K562 (cell line): ENCODE data around the gene TOR1AIP2. TPM values are rescaled to one million over a fixed set of nuclear protein-coding genes. Genes with fewer than 3 reads are reported as not detected.

Experiments
- ATAC-seq: fragments of 200-7000 bp; cut with Tn5 transposase; 3 replicates; pipeline ENCODE4 v1.9.1; 2020; ENCODE audit warnings: moderate library complexity
- BruUV-seq: library from RNA; stranded (reverse); fragments of 400-500 nt; replicated peaks from 2 replicates; lab custom pipeline; 2021; lab: Mats Ljungman, UMichigan
- CTCF ChIA-PET: fragments of 300-600 bp; formaldehyde crosslinking; extraction: SDS; loops from one replicate; lab custom pipeline; 2021; ENCODE audit warnings: low intra/inter-chr PET ratio; lab: Yijun Ruan, JAX
- POLR2A ChIA-PET: fragments of 300-600, 350-650 bp; sonication (Branson Sonifier 250); formaldehyde crosslinking; extraction: SDS; loops from one replicate; lab custom pipeline; 2021; ENCODE audit warnings: antibody characterized with exemption, inconsistent platforms; lab: Yijun Ruan, JAX
- DNase-seq, 4 experiments: peaks; one replicate each; pipeline versions ENCODE4 v3.0.0 to v3.0.0-alpha.2; 2011 to 2018; ENCODE audit warnings: low spot score in 3 of 4, mixed read lengths in 3 of 4; ENCODE audit errors: extremely low read depth in 1 of 4
- FAIRE-seq: peaks from 2 replicates; lab custom pipeline; 2011; peaks lifted over from hg19 to GRCh38; lab: Jason Lieb, UNC
- H2AFZ ChIP-seq: 2 replicates; pipeline ENCODE4 v1.6.0; 2011; ENCODE audit warnings: low read depth, low read length, control low read depth, inconsistent platforms
- H3K27ac ChIP-seq: fragments of 200-600 bp; 3 replicates; pipeline ENCODE4 v1.8.0; 2011; ENCODE audit warnings: low read depth, mild to moderate bottlenecking, control low read depth, inconsistent platforms, low read length, moderate library complexity, mixed read lengths; ENCODE audit errors: extremely low read depth
- H3K27me3 ChIP-seq, 2 experiments: fragments of 300-600 bp in 1 of 2; 2 replicates in 1 of 2; 3 replicates in 1 of 2; pipeline versions ENCODE4 v1.6.0 to v1.8.0; 2011; ENCODE audit warnings: inconsistent platforms in 2 of 2, low read length in 2 of 2, mild to moderate bottlenecking in 1 of 2, mixed read lengths in 1 of 2, moderate library complexity in 1 of 2; ENCODE audit not compliant: control insufficient read depth in 2 of 2, insufficient read depth in 2 of 2
- H3K36me3 ChIP-seq: fragments of 300-600 bp; 3 replicates; pipeline ENCODE4 v1.8.0; 2011; ENCODE audit warnings: mild to moderate bottlenecking, low read length, inconsistent platforms; ENCODE audit not compliant: control insufficient read depth, insufficient read depth
- H3K4me1 ChIP-seq, 2 experiments: fragments of 200-600 bp in 1 of 2; replicated peaks in 1 of 2; 2 replicates in 1 of 2; 3 replicates in 1 of 2; pipeline versions ENCODE4 v1.5.1 to v1.8.0; 2011; ENCODE audit warnings: inconsistent platforms in 2 of 2, low read length in 2 of 2, mild to moderate bottlenecking in 1 of 2, mixed read lengths in 1 of 2, moderate library complexity in 1 of 2; ENCODE audit not compliant: control insufficient read depth in 2 of 2, insufficient read depth in 2 of 2
- H3K4me2 ChIP-seq: 2 replicates; pipeline ENCODE4 v1.6.1; 2011; ENCODE audit warnings: low read length, control low read depth, inconsistent platforms, mixed read lengths; ENCODE audit not compliant: insufficient read depth
- H3K4me3 ChIP-seq: fragments of 200-600 bp; sonication (generic), shearing (Covaris generic); 2 replicates; pipeline ENCODE4 v1.5.1; 2016; ENCODE audit warnings: control low read depth, inconsistent platforms
- H3K79me2 ChIP-seq: fragments of 200-600 bp; 3 replicates; pipeline ENCODE4 v1.8.0; 2011; ENCODE audit warnings: low read length, inconsistent platforms; ENCODE audit not compliant: control insufficient read depth, insufficient read depth
- H3K9ac ChIP-seq, 2 experiments: 2 replicates each; pipeline versions ENCODE4 v1.6.0 to v1.6.1; 2011; ENCODE audit warnings: low read depth in 2 of 2, low read length in 2 of 2, control low read depth in 1 of 2, inconsistent platforms in 1 of 2, mild to moderate bottlenecking in 1 of 2, mixed read lengths in 1 of 2; ENCODE audit not compliant: insufficient read depth in 1 of 2
- H3K9me1 ChIP-seq: one replicate; pipeline ENCODE4 v1.6.0; 2011; ENCODE audit warnings: inconsistent platforms, mild to moderate bottlenecking, low read length, moderate library complexity; ENCODE audit not compliant: control insufficient read depth, insufficient read depth
- H3K9me3 ChIP-seq: replicated peaks from 2 replicates; pipeline ENCODE4 v1.5.1; 2011; ENCODE audit warnings: low read depth, low read length, inconsistent platforms; ENCODE audit not compliant: control insufficient read depth, insufficient read depth
- H4K20me1 ChIP-seq: replicated peaks from 2 replicates; pipeline ENCODE4 v1.6.1; 2011; ENCODE audit warnings: low read length, inconsistent platforms, mixed read lengths; ENCODE audit not compliant: control insufficient read depth, insufficient read depth
- EHMT2 ChIP-seq: fragments of 450-650 bp; IDR thresholded peaks from 2 replicates; pipeline ENCODE4 v1.6.1; 2018; ENCODE audit warnings: antibody characterized with exemption
- GABPA ChIP-seq: fragments of 200-800 bp; sonication (Bioruptor generic); conservative IDR thresholded peaks from 2 replicates; pipeline ENCODE4 v1.6.1; 2016; ENCODE audit warnings: low read depth, missing genetic modification characterization, missing compliant biosample characterization
- KDM4B ChIP-seq, 2 experiments: fragments of 450-650 bp in 1 of 2; sonication (generic) in 1 of 2; IDR thresholded peaks; 2 replicates each; pipeline ENCODE4 v1.6.1; 2016 to 2017; ENCODE audit warnings: borderline replicate concordance in 2 of 2, antibody characterized with exemption in 1 of 2, low read depth in 1 of 2, mild to moderate bottlenecking in 1 of 2
- MAX ChIP-seq: sonication (generic); formaldehyde crosslinking; IDR thresholded peaks from 2 replicates; pipeline ENCODE4 v1.9.0; 2022; ENCODE audit warnings: mild to moderate bottlenecking, missing genetic modification reagents
- MCM3 ChIP-seq: fragments of 450-650 bp; IDR thresholded peaks from 2 replicates; pipeline ENCODE4 v1.6.1; 2016
- MYNN ChIP-seq, 2 experiments: sonication (generic); formaldehyde crosslinking in 1 of 2; IDR thresholded peaks; 2 replicates each; pipeline versions ENCODE4 v1.5.0 to v1.6.1; 2016 to 2020; ENCODE audit warnings: antibody characterized with exemption in 1 of 2, missing genetic modification reagents in 1 of 2
- NFIX ChIP-seq: fragments of 250-450 bp; sonication (Bioruptor Pico); IDR thresholded peaks from 2 replicates; pipeline ENCODE4 v1.4.0; 2020; ENCODE audit warnings: low read depth, mild to moderate bottlenecking, moderate library complexity
- NR2C1 ChIP-seq, 2 experiments: fragments of 450-650 bp; IDR thresholded peaks; 2 replicates each; pipeline ENCODE4 v1.6.1; 2017; ENCODE audit warnings: mild to moderate bottlenecking in 2 of 2, antibody characterized with exemption in 1 of 2, inconsistent platforms in 1 of 2, missing compliant biosample characterization in 1 of 2, missing genetic modification characterization in 1 of 2
- NR3C1 ChIP-seq: sonication (generic); formaldehyde crosslinking; IDR thresholded peaks from 2 replicates; pipeline ENCODE4 v1.8.1; 2022; ENCODE audit warnings: missing genetic modification reagents
- SMARCC2 ChIP-seq: fragments of 450-650 bp; IDR thresholded peaks from 2 replicates; pipeline ENCODE4 v1.6.1; 2017; ENCODE audit warnings: antibody characterized with exemption, moderate library complexity, mild to moderate bottlenecking, low read depth
- USF1 ChIP-seq: sonication (generic); formaldehyde crosslinking; IDR thresholded peaks from 2 replicates; pipeline ENCODE4 v1.9.0; 2022; ENCODE audit warnings: mild to moderate bottlenecking, missing genetic modification reagents
- ZNF12 ChIP-seq: sonication (generic); formaldehyde crosslinking; IDR thresholded peaks from 2 replicates; pipeline ENCODE4 v1.4.0; 2020; ENCODE audit warnings: mild to moderate bottlenecking, missing genetic modification reagents
- ZNF212 ChIP-seq: fragments of 450-650 bp; formaldehyde crosslinking; IDR thresholded peaks from 2 replicates; pipeline ENCODE4 v1.4.0; 2020; ENCODE audit warnings: mild to moderate bottlenecking
- WGBS: fragments of 100-300 bp; shearing (Covaris generic); methylation state at CpG from one replicate; pipeline ENCODE4 v1.1.6; 2016; ENCODE audit warnings: low coverage, mixed read lengths; ENCODE audit not compliant: insufficient coverage; ENCODE audit errors: missing lambda C conversion rate; 5-methylcytosine and 5-hydroxymethylcytosine counted together
- in situ Hi-C: fragments of 300-500 bp; cut with MboI; formaldehyde crosslinking; loops from 4 replicates; pipeline ENCODE4 v1.15.0; 2018; ENCODE audit warnings: inconsistent platforms, mixed read lengths
- intact Hi-C: fragments of 100-400 bp; cut with micrococcal nuclease; formaldehyde crosslinking; loops from 2 replicates; pipeline ENCODE4 v1.14.2; 2022
- polyA plus RNA-seq, 8 experiments: library from polyadenylated mRNA; depleted of rRNA in 4 of 8; stranded (reverse) in 5 of 8; unstranded in 3 of 8; fragments of >200 nt; fragmentation: Nextera tagmentation in 2 of 8; fragmentation: Illumina TruSeq in 1 of 8; extraction: Ambion mirVana in 2 of 8; extraction: Trizol in 1 of 8; gene quantifications; 2 replicates each; pipeline versions ENCODE4 v1.2.1 to v1.2.3, GENCODE V29; 2011 to 2014; ENCODE audit warnings: inconsistent platforms in 1 of 8, missing spikeins in 1 of 8
- total RNA-seq, 7 experiments: library from RNA; depleted of rRNA in 6 of 7; stranded (reverse); fragments of >200 nt in 6 of 7; fragmentation: Illumina TruSeq in 2 of 7; extraction: Trizol in 2 of 7; gene quantifications; 2 replicates each; pipeline versions ENCODE4 v1.2.1 to v1.2.3, GENCODE V29; 2011 to 2021; ENCODE audit warnings: low replicate concordance in 1 of 7
- TF ChIP-seq, protein P1 (sequence below), 2 experiments: fragments of 450-650 bp; formaldehyde crosslinking in 1 of 2; IDR thresholded peaks; 2 replicates each; pipeline versions ENCODE4 v1.4.0 to v1.6.1; 2014 to 2020; ENCODE audit warnings: mild to moderate bottlenecking in 2 of 2, borderline replicate concordance in 1 of 2, low read depth in 1 of 2

The TOR1AIP2 gene
- total and polyA plus RNA-seq, 9 of the 15 experiments (the other 6 are each of a cell fraction or from before 2014, with no cell fraction given): 16.7 to 122 (median 41.4) TPM

GRCh38 chr1:179817056-179817455, 60.5 kb downstream of the TOR1AIP2 start:
- Histone ChIP-seq H4K20me1 (peaks cover 3% of the 10 kb centered on the region; the same call in 1 of the 2 replicates), H3K9ac (no peak overlapping the region; a peak in 1 of 4 replicates), H3K79me2 (no peaks in the 10 kb centered on the region), H3K9me3 (no peaks in the 10 kb centered on the region), H2AFZ (no peak overlapping the region), H3K36me3 (no peaks in the 10 kb centered on the region), H3K4me3 (no peak overlapping the region), H3K9me1 (no peaks in the 10 kb centered on the region), H3K27ac (no peak overlapping the region), H3K4me1 (peaks cover 20 to 32% of the 10 kb centered on the region in 2 experiments), H3K4me2 (no peak overlapping the region), H3K27me3 (peaks cover 39 to 55% of the 10 kb centered on the region in 2 experiments)
- WGBS: 49% methylated on average over 8 of the region's 8 CpGs
- CTCF ChIA-PET: no interaction called here
- ATAC-seq (no peak), FAIRE-seq (no peak), DNase-seq (no peak)
- BruUV-seq: no TSS peak
- in situ Hi-C loops: no loop called here
- intact Hi-C loops: loop anchor here (10.0 kb wide), 2 partner anchors 562 to 732 kb away; partner anchors contain the start of gene TOR3A
- POLR2A ChIA-PET: interaction anchor here (0.9 to 1.4 kb wide), 2 partner anchors 13 to 19 kb away, joined by 3 read pairs; no protein-coding TSS in a partner anchor
- no peak for TF ChIP-seq USF1 (CRISPR knock-in tag)
- no peak for TF ChIP-seq GABPA
- TF ChIP-seq NR3C1 (CRISPR knock-in tag): no peak
- TF ChIP-seq MAX (CRISPR knock-in tag): no peak
- no peak for TF ChIP-seq ZNF12
- TF ChIP-seq EHMT2: no peak
- TF ChIP-seq MCM3: no peak
- TF ChIP-seq, protein P1, sequence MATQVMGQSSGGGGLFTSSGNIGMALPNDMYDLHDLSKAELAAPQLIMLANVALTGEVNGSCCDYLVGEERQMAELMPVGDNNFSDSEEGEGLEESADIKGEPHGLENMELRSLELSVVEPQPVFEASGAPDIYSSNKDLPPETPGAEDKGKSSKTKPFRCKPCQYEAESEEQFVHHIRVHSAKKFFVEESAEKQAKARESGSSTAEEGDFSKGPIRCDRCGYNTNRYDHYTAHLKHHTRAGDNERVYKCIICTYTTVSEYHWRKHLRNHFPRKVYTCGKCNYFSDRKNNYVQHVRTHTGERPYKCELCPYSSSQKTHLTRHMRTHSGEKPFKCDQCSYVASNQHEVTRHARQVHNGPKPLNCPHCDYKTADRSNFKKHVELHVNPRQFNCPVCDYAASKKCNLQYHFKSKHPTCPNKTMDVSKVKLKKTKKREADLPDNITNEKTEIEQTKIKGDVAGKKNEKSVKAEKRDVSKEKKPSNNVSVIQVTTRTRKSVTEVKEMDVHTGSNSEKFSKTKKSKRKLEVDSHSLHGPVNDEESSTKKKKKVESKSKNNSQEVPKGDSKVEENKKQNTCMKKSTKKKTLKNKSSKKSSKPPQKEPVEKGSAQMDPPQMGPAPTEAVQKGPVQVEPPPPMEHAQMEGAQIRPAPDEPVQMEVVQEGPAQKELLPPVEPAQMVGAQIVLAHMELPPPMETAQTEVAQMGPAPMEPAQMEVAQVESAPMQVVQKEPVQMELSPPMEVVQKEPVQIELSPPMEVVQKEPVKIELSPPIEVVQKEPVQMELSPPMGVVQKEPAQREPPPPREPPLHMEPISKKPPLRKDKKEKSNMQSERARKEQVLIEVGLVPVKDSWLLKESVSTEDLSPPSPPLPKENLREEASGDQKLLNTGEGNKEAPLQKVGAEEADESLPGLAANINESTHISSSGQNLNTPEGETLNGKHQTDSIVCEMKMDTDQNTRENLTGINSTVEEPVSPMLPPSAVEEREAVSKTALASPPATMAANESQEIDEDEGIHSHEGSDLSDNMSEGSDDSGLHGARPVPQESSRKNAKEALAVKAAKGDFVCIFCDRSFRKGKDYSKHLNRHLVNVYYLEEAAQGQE (IDR thresholded peaks at IDR 0.05; ENCODE audit: borderline replicate concordance): no peak
- TF ChIP-seq, protein P1 (CRISPR knock-in tag; IDR thresholded peaks at IDR 0.05; ENCODE audit: low read depth): no peak
- TF ChIP-seq NR2C1 (IDR thresholded peaks at IDR 0.05): no peak
- no peak for TF ChIP-seq NR2C1 (tag; IDR thresholded peaks at IDR 0.05)
- no peak for TF ChIP-seq SMARCC2
- TF ChIP-seq KDM4B (IDR thresholded peaks at IDR 0.05; ENCODE audit: borderline replicate concordance in 2 of 2, low read depth in 1 of 2): no peak
- TF ChIP-seq ZNF212: no peak
- TF ChIP-seq NFIX (CRISPR knock-in tag): no peak
- TF ChIP-seq MYNN (IDR thresholded peaks at IDR 0.05): no peak
- no peak for TF ChIP-seq MYNN (CRISPR knock-in tag; IDR thresholded peaks at IDR 0.05)
